BJ (cell line): ENCODE data around the gene PPP1R13B. TPM values are rescaled to one million over a fixed set of nuclear protein-coding genes. Genes with fewer than 3 reads are reported as not detected.
A peak's percentile ranks its signal among the peaks of the same experiment; 100 is the strongest.

Source experiments
- CTCF ChIA-PET: fragments of 350-600 bp; formaldehyde crosslinking; extraction: SDS; loops from one replicate; lab custom pipeline; 2021; ENCODE audit warnings: antibody characterized with exemption, inconsistent platforms; lab: Yijun Ruan, JAX
- POLR2A ChIA-PET: fragments of 300-600 bp; sonication (Branson Sonifier 250); formaldehyde crosslinking; extraction: SDS; loops from one replicate; lab custom pipeline; 2021; ENCODE audit warnings: antibody characterized with exemption; lab: Charles Lee
- DNase-seq: peaks from one replicate; pipeline ENCODE4 v3.0.0-alpha.2; 2011; ENCODE audit warnings: low read depth
- H3K27me3 ChIP-seq: 2 replicates; pipeline ENCODE4 v1.6.0; 2011; ENCODE audit warnings: low read length; ENCODE audit not compliant: control insufficient read depth, insufficient read depth
- H3K36me3 ChIP-seq: 2 replicates; pipeline ENCODE4 v1.5.1; 2011; ENCODE audit warnings: low read length; ENCODE audit not compliant: control insufficient read depth, insufficient read depth
- H3K4me3 ChIP-seq: 2 replicates; pipeline ENCODE4 v1.5.1; 2011; ENCODE audit warnings: low read depth, mild to moderate bottlenecking, control low read depth, low read length
- polyA plus RNA-seq: library from polyadenylated mRNA; depleted of rRNA; stranded (reverse); fragments of >200 nt; gene quantifications from 2 replicates; pipeline ENCODE4 v1.2.3, GENCODE V29; 2011
- TF ChIP-seq, protein P1 (sequence below): IDR thresholded peaks from 2 replicates; pipeline ENCODE4 v1.5.1; 2011; ENCODE audit warnings: low read depth, mild to moderate bottlenecking, control low read depth, inconsistent platforms, low read length, moderate library complexity; ENCODE audit not compliant: insufficient read depth

Gene PPP1R13B
- polyA plus RNA-seq, 1 experiment = 3.3 TPM

DNA sequence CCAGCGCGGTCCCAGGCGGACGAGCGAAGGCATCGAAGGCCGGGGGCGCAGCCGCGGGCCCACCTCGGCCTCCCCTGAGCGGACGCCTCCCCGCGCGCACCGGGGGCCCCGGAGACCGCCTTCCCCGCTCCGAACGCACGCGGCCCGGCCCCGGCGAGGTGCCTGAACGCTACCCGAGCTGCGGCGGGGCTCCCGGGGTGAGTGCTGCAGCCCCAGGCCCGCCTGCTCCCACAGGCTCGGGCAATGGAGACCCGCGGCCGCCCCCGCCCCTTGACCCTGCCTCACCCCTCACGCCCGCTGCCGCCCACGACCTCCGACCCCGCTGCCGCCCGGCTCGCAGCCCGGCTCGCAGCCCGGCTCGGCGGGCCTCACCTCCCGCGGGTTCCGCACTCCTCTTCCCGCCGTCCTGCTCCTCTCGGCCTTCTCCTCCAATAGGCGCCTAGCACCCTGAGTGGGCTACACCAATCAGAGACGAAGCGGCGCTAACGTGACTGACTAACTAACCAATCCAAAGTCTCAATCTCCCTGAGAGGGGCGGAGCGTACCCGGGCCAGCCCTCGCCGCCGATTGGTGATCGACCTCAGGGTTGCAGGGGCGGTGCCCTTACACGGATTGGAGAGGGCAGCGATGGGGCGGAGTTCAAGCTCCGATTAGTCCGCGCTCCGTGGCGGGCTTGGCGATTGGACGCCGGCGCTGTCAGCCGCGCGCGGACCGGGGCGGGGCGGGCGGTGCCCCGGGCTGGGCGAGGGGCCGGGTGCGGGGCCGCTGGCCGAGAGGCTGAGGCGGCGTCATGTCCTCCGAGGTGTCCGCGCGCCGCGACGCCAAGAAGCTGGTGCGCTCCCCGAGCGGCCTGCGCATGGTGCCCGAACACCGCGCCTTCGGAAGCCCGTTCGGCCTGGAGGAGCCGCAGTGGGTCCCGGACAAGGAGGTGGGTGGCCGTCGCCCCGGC is 132.0 kb downstream of the PPP1R13B start, which contains the start of the genes XRCC3 and ZFYVE21:
Gene XRCC3 (minus strand): TSS at position 400 of the 949 bp plus-strand sequence. CDS start 4,364 bp downstream, outside the sequence.
Gene ZFYVE21 (plus strand): TSS at position 759 of the 949 bp plus-strand sequence. CDS start 32 bp downstream, at position 791.
- no peaks in the 10 kb centered on the region for H3K27me3 ChIP-seq
- CTCF ChIA-PET = interaction anchor here (1.0 to 1.6 kb wide), 2 partner anchors 29 to 93 kb away, joined by 3 to 4 read pairs; no protein-coding TSS in a partner anchor
- TF ChIP-seq, protein P1, sequence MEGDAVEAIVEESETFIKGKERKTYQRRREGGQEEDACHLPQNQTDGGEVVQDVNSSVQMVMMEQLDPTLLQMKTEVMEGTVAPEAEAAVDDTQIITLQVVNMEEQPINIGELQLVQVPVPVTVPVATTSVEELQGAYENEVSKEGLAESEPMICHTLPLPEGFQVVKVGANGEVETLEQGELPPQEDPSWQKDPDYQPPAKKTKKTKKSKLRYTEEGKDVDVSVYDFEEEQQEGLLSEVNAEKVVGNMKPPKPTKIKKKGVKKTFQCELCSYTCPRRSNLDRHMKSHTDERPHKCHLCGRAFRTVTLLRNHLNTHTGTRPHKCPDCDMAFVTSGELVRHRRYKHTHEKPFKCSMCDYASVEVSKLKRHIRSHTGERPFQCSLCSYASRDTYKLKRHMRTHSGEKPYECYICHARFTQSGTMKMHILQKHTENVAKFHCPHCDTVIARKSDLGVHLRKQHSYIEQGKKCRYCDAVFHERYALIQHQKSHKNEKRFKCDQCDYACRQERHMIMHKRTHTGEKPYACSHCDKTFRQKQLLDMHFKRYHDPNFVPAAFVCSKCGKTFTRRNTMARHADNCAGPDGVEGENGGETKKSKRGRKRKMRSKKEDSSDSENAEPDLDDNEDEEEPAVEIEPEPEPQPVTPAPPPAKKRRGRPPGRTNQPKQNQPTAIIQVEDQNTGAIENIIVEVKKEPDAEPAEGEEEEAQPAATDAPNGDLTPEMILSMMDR = no peak
- POLR2A ChIA-PET = interaction anchor here (0.8 kb wide), 1 partner anchor 11 kb away, joined by 4 read pairs; no protein-coding TSS in a partner anchor
- peaks cover 2% of the 10 kb centered on the region; the same call in 1 of the 2 replicates for H3K36me3 ChIP-seq
- peak; percentile 97 for DNase-seq
- H3K4me3 ChIP-seq = peak within 1 kb of the TSS; percentile 81

DNA sequence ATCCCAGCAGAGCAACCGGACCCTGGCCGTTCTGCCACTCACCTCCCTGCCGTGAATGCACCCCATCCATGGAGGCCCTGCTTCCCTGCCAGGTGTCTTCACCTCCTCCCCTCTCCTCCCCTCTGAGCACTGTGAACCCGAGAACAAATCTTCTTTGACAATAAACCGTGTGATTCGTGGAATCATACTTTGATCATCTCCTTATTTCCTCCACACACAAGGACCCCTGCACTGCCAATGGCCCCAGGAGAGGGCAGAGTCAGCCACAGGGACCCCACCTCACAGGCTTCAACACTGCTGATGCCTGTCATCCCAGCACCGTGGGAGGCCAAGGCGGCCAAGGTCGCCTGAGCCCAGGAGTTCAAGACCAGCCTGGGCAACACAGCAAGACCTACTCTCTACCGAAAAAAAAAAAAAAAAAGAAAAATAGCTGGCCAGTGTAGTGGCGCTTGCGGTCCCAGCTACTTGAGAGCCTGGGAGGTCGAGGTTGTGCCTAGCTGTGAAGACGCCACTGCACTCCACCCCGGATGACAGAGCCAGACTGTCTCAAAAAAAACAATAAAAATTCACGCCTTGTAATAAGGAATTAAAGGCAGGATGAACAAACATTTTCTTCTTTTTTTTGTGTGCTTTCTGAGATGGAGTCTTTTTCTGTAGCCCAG is 133.2 kb downstream of the PPP1R13B start:
- TF ChIP-seq, protein P1 = no peak
- H3K27me3 ChIP-seq = no peaks in the 10 kb centered on the region
- POLR2A ChIA-PET = no interaction called here
- H3K4me3 ChIP-seq = no peak overlapping the region; the same call in 1 of the 2 replicates
- CTCF ChIA-PET = no interaction called here
- DNase-seq = no peak
- H3K36me3 ChIP-seq = peaks cover 2% of the 10 kb centered on the region; the same call in 1 of the 2 replicates

DNA sequence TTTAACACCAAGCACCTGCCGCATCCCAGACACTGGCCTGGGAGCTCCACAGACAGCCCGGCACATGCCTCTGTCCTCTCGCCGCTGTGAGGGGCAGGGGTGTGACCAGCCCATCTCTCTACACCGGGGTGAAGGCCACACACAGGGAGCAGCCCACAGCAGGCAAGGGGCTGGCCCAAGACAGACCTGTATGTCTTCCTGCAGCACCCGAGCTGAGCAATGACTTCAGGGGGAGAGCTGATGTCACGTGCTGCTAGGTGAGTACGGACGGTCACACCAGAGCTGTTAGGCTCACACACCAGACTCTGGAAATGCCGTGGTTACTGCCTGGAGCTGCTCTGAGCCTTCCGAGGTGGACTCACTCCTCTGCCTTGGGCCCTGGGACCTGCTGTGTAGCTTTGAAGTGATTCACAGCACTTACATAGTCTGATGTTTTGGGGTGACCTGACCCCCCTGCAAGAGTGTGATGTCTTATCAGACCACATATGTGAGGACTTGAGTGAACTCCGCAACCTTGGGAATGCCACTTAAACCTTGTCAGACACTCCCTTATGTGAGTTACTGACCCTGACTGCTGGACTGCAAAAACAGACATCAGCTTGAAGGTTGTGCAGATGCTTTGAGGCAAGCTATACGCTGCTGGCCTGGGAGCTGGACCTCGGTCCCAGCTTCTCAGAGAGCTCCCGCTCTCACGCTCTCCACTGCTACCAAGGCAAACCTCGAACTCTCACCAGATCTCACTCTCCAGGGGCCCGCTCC is 133.9 kb downstream of the PPP1R13B start:
- ChIA-PET CTCF (no interaction called here), POLR2A (no interaction called here)
- peaks cover 1% of the 10 kb centered on the region; the same call in 1 of the 2 replicates for H3K36me3 ChIP-seq
- no peaks in the 10 kb centered on the region for H3K27me3 ChIP-seq
- no peak for DNase-seq
- no peak overlapping the region for H3K4me3 ChIP-seq
- TF ChIP-seq, protein P1 = no peak

DNA sequence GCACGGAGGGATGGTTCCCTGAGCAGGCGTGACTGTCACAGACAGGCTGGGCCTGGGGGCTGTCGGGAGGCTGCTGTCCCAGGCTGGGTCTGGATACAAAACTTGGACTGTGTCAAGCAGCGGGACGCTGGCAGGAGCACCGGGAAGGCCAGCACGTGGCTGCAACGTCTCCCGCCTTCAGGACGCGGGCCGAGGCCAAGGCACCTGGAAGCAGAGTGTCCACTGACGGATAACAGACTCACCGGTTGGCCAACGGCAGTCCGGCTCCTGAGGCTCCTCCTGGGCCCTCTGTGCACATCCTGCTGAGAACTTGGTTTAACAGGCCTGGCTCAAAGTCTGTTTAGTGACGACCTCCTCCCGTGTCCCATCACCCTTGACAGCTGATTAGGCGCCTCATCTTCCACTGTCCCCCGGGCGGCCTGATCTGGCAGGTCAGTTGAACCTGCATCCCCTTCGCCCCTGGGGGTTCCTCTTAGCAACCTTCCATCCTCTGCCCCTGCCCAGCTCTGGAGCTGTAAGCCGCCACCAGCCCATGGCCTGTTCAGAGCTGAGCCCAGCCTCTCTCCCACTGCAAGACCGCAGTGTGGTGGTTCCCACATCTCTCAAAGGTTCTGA is 134.6 kb downstream of the PPP1R13B start:
- CTCF ChIA-PET = no interaction called here
- Histone ChIP-seq H3K27me3 (no peaks in the 10 kb centered on the region), H3K36me3 (peaks cover 5% of the 10 kb centered on the region; the same call in 1 of the 2 replicates), H3K4me3 (no peak overlapping the region)
- TF ChIP-seq, protein P1 = no peak
- POLR2A ChIA-PET = no interaction called here
- no peak for DNase-seq
